GM19351 (cell line): Measurements from ENCODE around the gene TAF11L13.
"Not testable (repeated sequence)": the region's sequence is repeated elsewhere in the genome, so short reads cannot be mapped to it uniquely, and the experiment has no call there.

Experiments
- ATAC-seq: cut with Tn5 transposase; IDR thresholded peaks from one replicate; pipeline ENCODE4 v1.9.1; 2021; ENCODE audit warnings: mild to moderate bottlenecking, moderate library complexity; ENCODE audit not compliant: unreplicated experiment

The TAF11L13 gene

GRCh38 chr5:17631788-17632187 lies at the start of gene TAF11L13:
TAF11L13 (plus strand) TSS chr5:17632088.
- ATAC-seq = not testable (repeated sequence)

- not testable (repeated sequence) for ATAC-seq
These were observed 46.2 kb upstream of the TAF11L13 start, which contains the start of gene TAF11L7 for GRCh38 chr5:17585658-17586057. TAF11L7 (minus strand) TSS chr5:17585758.

GRCh38 chr5:17590860-17591259 lies 41.0 kb upstream of the TAF11L13 start, which contains the start of gene TAF11L8:
TAF11L8 (minus strand) TSS chr5:17590960.
- not testable (repeated sequence) for ATAC-seq

GRCh38 chr5:17594255-17594654 lies 37.6 kb upstream of the TAF11L13 start, which contains the start of gene TAF11L9:
TAF11L9 (minus strand) TSS chr5:17594394.
- not testable (repeated sequence) for ATAC-seq

- ATAC-seq = not testable (repeated sequence)
These were observed 34.2 kb upstream of the TAF11L13 start, which contains the start of gene TAF11L10 for GRCh38 chr5:17597728-17598127. TAF11L10 (minus strand) TSS chr5:17597828.

GRCh38 chr5:17603880-17604279 lies 28.0 kb upstream of the TAF11L13 start, which contains the start of gene TAF11L11:
TAF11L11 (plus strand) TSS chr5:17604183.
- not testable (repeated sequence) for ATAC-seq

- ATAC-seq = no peak
These were observed 26.9 kb upstream of the TAF11L13 start for GRCh38 chr5:17604951-17605350.

- not testable (repeated sequence) for ATAC-seq
These were observed 24.4 kb upstream of the TAF11L13 start for GRCh38 chr5:17607461-17607860.

- not testable (repeated sequence) for ATAC-seq
These were observed 21.8 kb upstream of the TAF11L13 start, which contains the start of gene TAF11L12 for GRCh38 chr5:17610092-17610491. TAF11L12 (plus strand) TSS chr5:17610392.

GRCh38 chr5:17614872-17615605 lies 16.8 kb upstream of the TAF11L13 start:
- ATAC-seq = no peak

GRCh38 chr5:17619354-17619753 lies 12.5 kb upstream of the TAF11L13 start:
- ATAC-seq = no peak

- ATAC-seq = no peak
These were observed 11.3 kb upstream of the TAF11L13 start for GRCh38 chr5:17620627-17621026.

GRCh38 chr5:17625686-17626085 lies 6.2 kb upstream of the TAF11L13 start:
- no peak for ATAC-seq

GRCh38 chr5:17634160-17634559 lies 2.3 kb downstream of the TAF11L13 start, which contains the start of gene TAF11L14:
TAF11L14 (plus strand) TSS chr5:17634460.
- no peak for ATAC-seq

GRCh38 chr5:17649232-17649631 lies 17.3 kb downstream of the TAF11L13 start:
- ATAC-seq = not testable (repeated sequence)

GRCh38 chr5:17655201-17655759 lies 23.4 kb downstream of the TAF11L13 start:
- not testable (repeated sequence) for ATAC-seq

- ATAC-seq = no peak
These were observed 24.0 kb downstream of the TAF11L13 start for GRCh38 chr5:17655921-17656320.

- ATAC-seq = no peak
These were observed 31.3 kb downstream of the TAF11L13 start for GRCh38 chr5:17663182-17663581.

- no peak for ATAC-seq
These were observed 33.9 kb downstream of the TAF11L13 start for GRCh38 chr5:17665836-17666235.

GRCh38 chr5:17666726-17667235 lies 34.9 kb downstream of the TAF11L13 start:
- ATAC-seq = no peak

- ATAC-seq = no peak
These were observed 38.5 kb downstream of the TAF11L13 start for GRCh38 chr5:17670353-17670752.
